OCI-LY1 (cell line): Measurements from ENCODE around the gene SERPINA3.

Experiments
- H2AFZ ChIP-seq: fragments of 200-600 bp; sonication (generic), shearing (Covaris generic); 2 replicates; pipeline ENCODE4 v1.6.0; 2014; ENCODE audit warnings: antibody characterized with exemption, mild to moderate bottlenecking, low read length
- H3F3A ChIP-seq: fragments of 200-600 bp; sonication (generic), shearing (Covaris generic); 2 replicates; pipeline ENCODE4 v1.6.0; 2014; ENCODE audit warnings: mild to moderate bottlenecking, antibody characterized with exemption, low read length, moderate library complexity; ENCODE audit not compliant: insufficient read depth
- H3K27ac ChIP-seq: fragments of 200-600 bp; sonication (generic); 2 replicates; pipeline ENCODE4 v1.5.1; 2014; ENCODE audit warnings: low read length, mixed run types, mild to moderate bottlenecking, low read depth; ENCODE audit not compliant: poor library complexity, severe bottlenecking
- H3K27me3 ChIP-seq: fragments of 200-600 bp; sonication (generic); 2 replicates; pipeline ENCODE4 v1.6.0; 2014; ENCODE audit warnings: antibody characterized with exemption, mild to moderate bottlenecking, low read length, moderate library complexity; ENCODE audit not compliant: insufficient read depth
- H3K36me3 ChIP-seq: fragments of 200-600 bp; sonication (generic); 2 replicates; pipeline ENCODE4 v1.6.1; 2014; ENCODE audit warnings: mild to moderate bottlenecking, antibody characterized with exemption, low read length, moderate library complexity, mixed read lengths; ENCODE audit not compliant: insufficient read depth
- H3K4me1 ChIP-seq: fragments of 200-600 bp; sonication (generic); 2 replicates; pipeline ENCODE4 v1.5.1; 2014; ENCODE audit warnings: mild to moderate bottlenecking, low read length, moderate library complexity; ENCODE audit not compliant: insufficient read depth, severe bottlenecking
- H3K4me2 ChIP-seq: fragments of 200-600 bp; sonication (generic), shearing (Covaris generic); 2 replicates; pipeline ENCODE4 v1.6.1; 2014; ENCODE audit warnings: low read length
- H3K4me3 ChIP-seq: fragments of 200-600 bp; sonication (generic); 2 replicates; pipeline ENCODE4 v1.5.1; 2014; ENCODE audit warnings: low read length, low read depth, mild to moderate bottlenecking, mixed read lengths; ENCODE audit not compliant: poor library complexity, severe bottlenecking
- H3K79me2 ChIP-seq: fragments of 200-600 bp; shearing (Covaris generic); 2 replicates; pipeline ENCODE4 v1.6.1; 2016; ENCODE audit warnings: mixed run types, low read length, mixed read lengths; ENCODE audit not compliant: insufficient read depth
- H3K9ac ChIP-seq: fragments of 200-600 bp; sonication (generic), shearing (Covaris generic); 2 replicates; pipeline ENCODE4 v1.6.1; 2014; ENCODE audit warnings: mild to moderate bottlenecking, low read length, mixed read lengths
- H3K9me2 ChIP-seq: fragments of 200-600 bp; sonication (generic), shearing (Covaris generic); 2 replicates; pipeline ENCODE4 v1.6.1; 2014; ENCODE audit warnings: low read depth, mild to moderate bottlenecking, low read length, mixed read lengths
- H3K9me3 ChIP-seq: fragments of 200-600 bp; shearing (Covaris generic); 2 replicates; pipeline ENCODE4 v1.6.1; 2014; ENCODE audit warnings: low read length, mixed read lengths
- H4K20me1 ChIP-seq: fragments of 200-600 bp; sonication (generic), shearing (Covaris generic); 2 replicates; pipeline ENCODE4 v1.6.0; 2016; ENCODE audit warnings: mild to moderate bottlenecking, low read length; ENCODE audit not compliant: insufficient read depth
- EZH2 ChIP-seq: fragments of 200-600 bp; sonication (generic), shearing (Covaris generic); IDR thresholded peaks from 2 replicates; pipeline ENCODE4 v1.8.0; 2017; ENCODE audit warnings: borderline replicate concordance, mixed run types, mild to moderate bottlenecking, antibody characterized with exemption, low read length, moderate library complexity, mixed read lengths
- TF ChIP-seq, protein P1 (sequence below): fragments of 200-600 bp; sonication (generic), shearing (Covaris generic); IDR thresholded peaks from 2 replicates; pipeline ENCODE4 v1.5.1; 2017; ENCODE audit warnings: mild to moderate bottlenecking, antibody characterized with exemption, low read length, moderate library complexity, mixed read lengths

Gene SERPINA3

GRCh38 chr14:94592457-94592856 is 19.7 kb upstream of the SERPINA3 start:
- no peak for TF ChIP-seq EZH2
- TF ChIP-seq, protein P1, sequence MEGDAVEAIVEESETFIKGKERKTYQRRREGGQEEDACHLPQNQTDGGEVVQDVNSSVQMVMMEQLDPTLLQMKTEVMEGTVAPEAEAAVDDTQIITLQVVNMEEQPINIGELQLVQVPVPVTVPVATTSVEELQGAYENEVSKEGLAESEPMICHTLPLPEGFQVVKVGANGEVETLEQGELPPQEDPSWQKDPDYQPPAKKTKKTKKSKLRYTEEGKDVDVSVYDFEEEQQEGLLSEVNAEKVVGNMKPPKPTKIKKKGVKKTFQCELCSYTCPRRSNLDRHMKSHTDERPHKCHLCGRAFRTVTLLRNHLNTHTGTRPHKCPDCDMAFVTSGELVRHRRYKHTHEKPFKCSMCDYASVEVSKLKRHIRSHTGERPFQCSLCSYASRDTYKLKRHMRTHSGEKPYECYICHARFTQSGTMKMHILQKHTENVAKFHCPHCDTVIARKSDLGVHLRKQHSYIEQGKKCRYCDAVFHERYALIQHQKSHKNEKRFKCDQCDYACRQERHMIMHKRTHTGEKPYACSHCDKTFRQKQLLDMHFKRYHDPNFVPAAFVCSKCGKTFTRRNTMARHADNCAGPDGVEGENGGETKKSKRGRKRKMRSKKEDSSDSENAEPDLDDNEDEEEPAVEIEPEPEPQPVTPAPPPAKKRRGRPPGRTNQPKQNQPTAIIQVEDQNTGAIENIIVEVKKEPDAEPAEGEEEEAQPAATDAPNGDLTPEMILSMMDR = no peak
- Histone ChIP-seq H3K4me1 (no peaks in the 10 kb centered on the region), H3F3A (no peaks in the 10 kb centered on the region), H3K4me2 (no peak overlapping the region), H3K79me2 (no peaks in the 10 kb centered on the region), H3K9me3 (no peaks in the 10 kb centered on the region), H2AFZ (no peak overlapping the region), H3K4me3 (no peak overlapping the region), H3K9me2 (no peaks in the 10 kb centered on the region), H4K20me1 (no peaks in the 10 kb centered on the region), H3K27ac (no peak overlapping the region), H3K36me3 (no peaks in the 10 kb centered on the region), H3K9ac (no peak overlapping the region), H3K27me3 (no peaks in the 10 kb centered on the region; the same call in 1 of the 2 replicates)

DNA sequence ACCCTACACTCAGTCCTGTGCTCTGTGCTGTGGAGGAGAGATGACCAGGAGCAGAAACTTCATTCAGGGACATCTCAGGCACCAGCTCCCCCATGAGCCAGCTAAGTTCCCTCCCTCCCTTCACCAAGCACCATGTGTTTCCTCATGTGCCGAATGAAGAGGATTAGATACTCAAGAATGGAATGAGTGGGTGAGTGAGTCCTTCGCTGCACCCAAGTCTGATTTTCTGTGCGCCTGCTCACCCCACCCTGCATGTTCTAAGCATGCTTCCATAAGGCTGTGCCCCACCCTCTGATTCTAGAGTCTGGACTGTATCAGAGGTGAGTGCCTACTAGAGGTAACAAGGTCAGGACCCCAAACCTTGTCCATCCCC is 18.8 kb upstream of the SERPINA3 start:
- H3K4me1 ChIP-seq = no peaks in the 10 kb centered on the region
- H3K4me2 ChIP-seq = no peak overlapping the region
- no peak for TF ChIP-seq EZH2
- TF ChIP-seq, protein P1 = no peak
- H3K36me3 ChIP-seq = no peaks in the 10 kb centered on the region
- H3K79me2 ChIP-seq = no peaks in the 10 kb centered on the region
- H3F3A ChIP-seq = no peaks in the 10 kb centered on the region
- H4K20me1 ChIP-seq = no peaks in the 10 kb centered on the region
- H3K9me2 ChIP-seq = no peaks in the 10 kb centered on the region
- no peaks in the 10 kb centered on the region; the same call in 1 of the 2 replicates for H3K27me3 ChIP-seq
- H2AFZ ChIP-seq = no peak overlapping the region
- H3K9ac ChIP-seq = no peak overlapping the region
- H3K4me3 ChIP-seq = no peak overlapping the region
- H3K9me3 ChIP-seq = no peaks in the 10 kb centered on the region
- no peak overlapping the region for H3K27ac ChIP-seq

GRCh38 chr14:94593749-94594431 is 18.3 kb upstream of the SERPINA3 start:
- H3K9me2 ChIP-seq = no peaks in the 10 kb centered on the region
- H3K9me3 ChIP-seq = no peaks in the 10 kb centered on the region
- no peaks in the 10 kb centered on the region for H4K20me1 ChIP-seq
- no peaks in the 10 kb centered on the region for H3F3A ChIP-seq
- H3K4me1 ChIP-seq = no peaks in the 10 kb centered on the region
- no peaks in the 10 kb centered on the region for H3K79me2 ChIP-seq
- no peak overlapping the region for H3K4me2 ChIP-seq
- no peaks in the 10 kb centered on the region; the same call in 1 of the 2 replicates for H3K27me3 ChIP-seq
- H3K9ac ChIP-seq = no peak overlapping the region
- TF ChIP-seq, protein P1 = no peak
- TF ChIP-seq EZH2 = no peak
- no peaks in the 10 kb centered on the region for H3K36me3 ChIP-seq
- no peak overlapping the region for H3K4me3 ChIP-seq
- no peak overlapping the region for H2AFZ ChIP-seq
- no peak overlapping the region for H3K27ac ChIP-seq
